Breast epithelium (tissue), 3 donors: ENCODE measurements around the gene TANGO6.

Experiments
- POLR2A ChIP-seq: fragments of 450-650 bp; IDR thresholded peaks from one replicate; pipeline ENCODE4 v1.6.1; 2016; ENCODE audit warnings: antibody characterized with exemption, mild to moderate bottlenecking, moderate library complexity
- TF ChIP-seq, protein P1 (sequence below), 3 donors: fragments of 450-650 bp; IDR thresholded peaks; one replicate each; pipeline ENCODE4 v1.5.1; 2016 to 2017; ENCODE audit warnings: antibody characterized with exemption in 3 of 3, mild to moderate bottlenecking in 3 of 3, moderate library complexity in 3 of 3

DNA sequence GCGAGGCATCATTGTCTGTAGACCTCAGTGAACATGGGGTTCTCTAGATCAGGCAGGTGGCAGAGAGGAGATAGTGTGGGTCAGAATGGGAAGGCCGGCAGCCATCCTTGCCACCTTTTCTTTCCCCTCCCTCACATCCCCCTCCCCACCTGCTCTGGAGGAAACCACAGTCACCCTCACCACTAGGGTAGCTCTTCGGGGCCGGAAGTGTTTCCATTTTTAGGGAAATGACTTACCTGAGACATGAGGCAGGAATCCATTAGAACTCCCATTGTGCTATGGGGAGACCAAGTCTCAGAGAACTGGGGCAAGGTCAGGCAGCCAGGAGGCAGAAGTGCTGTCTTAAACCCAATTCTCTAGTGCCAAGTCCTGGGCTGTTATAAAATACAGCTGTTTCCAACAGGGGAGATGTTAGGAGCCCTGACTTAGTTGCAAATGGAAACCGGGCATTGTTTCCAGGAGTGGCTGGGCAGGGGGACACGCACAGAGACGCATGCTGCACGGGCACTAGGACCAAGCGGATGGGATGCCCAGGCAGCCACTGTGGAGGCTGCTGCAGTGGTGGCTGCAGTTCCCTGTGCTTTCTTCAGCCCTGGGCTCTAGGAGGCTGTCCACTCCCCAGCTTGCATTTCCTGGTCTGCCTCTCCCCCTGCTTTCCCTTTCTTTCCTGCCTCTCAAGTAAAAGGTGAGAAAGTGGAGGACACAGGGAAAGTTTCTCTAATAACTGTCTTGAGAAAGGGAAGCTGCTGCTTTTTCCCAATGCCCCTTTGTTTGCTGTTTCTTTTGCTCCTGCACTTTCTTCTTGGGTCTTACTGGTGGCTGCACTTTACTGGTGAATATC, 265.0 kb downstream of the TANGO6 start:
- TF ChIP-seq, protein P1, sequence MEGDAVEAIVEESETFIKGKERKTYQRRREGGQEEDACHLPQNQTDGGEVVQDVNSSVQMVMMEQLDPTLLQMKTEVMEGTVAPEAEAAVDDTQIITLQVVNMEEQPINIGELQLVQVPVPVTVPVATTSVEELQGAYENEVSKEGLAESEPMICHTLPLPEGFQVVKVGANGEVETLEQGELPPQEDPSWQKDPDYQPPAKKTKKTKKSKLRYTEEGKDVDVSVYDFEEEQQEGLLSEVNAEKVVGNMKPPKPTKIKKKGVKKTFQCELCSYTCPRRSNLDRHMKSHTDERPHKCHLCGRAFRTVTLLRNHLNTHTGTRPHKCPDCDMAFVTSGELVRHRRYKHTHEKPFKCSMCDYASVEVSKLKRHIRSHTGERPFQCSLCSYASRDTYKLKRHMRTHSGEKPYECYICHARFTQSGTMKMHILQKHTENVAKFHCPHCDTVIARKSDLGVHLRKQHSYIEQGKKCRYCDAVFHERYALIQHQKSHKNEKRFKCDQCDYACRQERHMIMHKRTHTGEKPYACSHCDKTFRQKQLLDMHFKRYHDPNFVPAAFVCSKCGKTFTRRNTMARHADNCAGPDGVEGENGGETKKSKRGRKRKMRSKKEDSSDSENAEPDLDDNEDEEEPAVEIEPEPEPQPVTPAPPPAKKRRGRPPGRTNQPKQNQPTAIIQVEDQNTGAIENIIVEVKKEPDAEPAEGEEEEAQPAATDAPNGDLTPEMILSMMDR (IDR thresholded peaks at IDR 0.05) = no peak
- TF ChIP-seq POLR2A = no peak
